HTR-8/SVneo (cell line): ENCODE data around the gene SEMA3C.
A peak's percentile ranks its signal among the peaks of the same experiment; 100 is the strongest.

Experiments
- DNase-seq: peaks from one replicate; pipeline ENCODE4 v3.0.0; 2011; ENCODE audit warnings: low spot score, mixed read lengths; ENCODE audit not compliant: insufficient read length
- FAIRE-seq: peaks from 2 replicates; lab custom pipeline; 2011; peaks lifted over from hg19 to GRCh38; lab: Jason Lieb, UNC

Gene SEMA3C

GRCh38 chr7:80790877-80791276 is 128.0 kb downstream of the SEMA3C start:
- FAIRE-seq (no peak), DNase-seq (no peak)

DNA sequence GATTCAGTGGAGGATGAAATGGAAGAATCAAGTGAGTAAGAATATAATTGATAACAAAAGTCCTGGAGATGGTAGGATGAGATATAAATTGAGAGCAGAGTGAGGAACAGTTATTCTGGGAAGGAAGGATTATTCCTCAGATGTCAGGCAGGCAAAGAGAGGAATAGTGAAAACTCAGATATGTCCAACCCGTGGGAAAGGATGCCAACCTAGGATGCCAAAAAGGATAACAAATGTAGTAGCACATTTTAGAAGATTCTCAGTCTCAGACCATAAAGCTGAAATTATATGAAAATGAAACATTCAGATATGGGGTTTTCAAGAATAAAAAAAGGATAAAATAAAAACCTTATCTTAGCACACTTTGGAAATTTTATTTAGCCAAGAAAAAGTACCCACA is 131.1 kb downstream of the SEMA3C start:
- DNase-seq: no peak
- FAIRE-seq: no peak

GRCh38 chr7:80785961-80786536 is 132.8 kb downstream of the SEMA3C start:
- DNase-seq: no peak
- FAIRE-seq: no peak

- FAIRE-seq (no peak), DNase-seq (no peak)
Observed at GRCh38 chr7:80785276-80785675, 133.6 kb downstream of the SEMA3C start.

- no peak for FAIRE-seq
- DNase-seq: no peak
Observed at GRCh38 chr7:80783678-80784327, 135.0 kb downstream of the SEMA3C start.

GRCh38 chr7:80783186-80783677 is 135.6 kb downstream of the SEMA3C start:
- FAIRE-seq: no peak
- DNase-seq: no peak

- DNase-seq (peak; percentile 41), FAIRE-seq (no peak)
Observed at GRCh38 chr7:80781561-80781979, 137.3 kb downstream of the SEMA3C start.

GRCh38 chr7:80781146-80781545 is 137.7 kb downstream of the SEMA3C start:
- no peak for DNase-seq
- no peak for FAIRE-seq

- no peak for FAIRE-seq
Observed at GRCh38 chr7:80779456-80779855, 139.4 kb downstream of the SEMA3C start.

DNA sequence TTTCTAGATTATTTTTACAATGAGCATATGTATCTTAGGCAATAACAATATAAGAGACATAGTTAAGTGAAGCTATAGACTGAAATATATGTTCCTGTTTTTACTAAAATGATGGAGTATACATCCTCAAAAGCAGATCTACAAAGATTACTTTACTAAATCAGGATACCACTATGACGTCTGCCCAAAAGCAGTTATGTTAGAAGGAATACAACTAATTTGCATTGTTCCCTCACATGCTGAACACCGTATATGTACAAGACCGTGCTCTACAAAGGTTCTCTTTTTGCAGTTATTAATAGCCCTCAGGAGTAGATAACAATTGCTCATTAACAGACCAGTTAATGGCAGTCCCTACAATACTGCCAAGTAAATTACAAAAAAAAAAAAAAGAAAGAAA is 143.0 kb downstream of the SEMA3C start:
- FAIRE-seq (no peak), DNase-seq (no peak)

More at GRCh38 chr7:80779456-80779855, 139.4 kb downstream of the SEMA3C start:
- DNase-seq: no peak

- no peak for DNase-seq
- FAIRE-seq: no peak
Observed at GRCh38 chr7:80775482-80775881, 143.4 kb downstream of the SEMA3C start.

GRCh38 chr7:80774843-80775242 is 144.0 kb downstream of the SEMA3C start:
- DNase-seq: no peak
- no peak for FAIRE-seq

GRCh38 chr7:80773787-80774508 is 144.9 kb downstream of the SEMA3C start:
- no peak for FAIRE-seq
- DNase-seq: no peak

GRCh38 chr7:80772347-80772993 is 146.4 kb downstream of the SEMA3C start:
- FAIRE-seq: no peak
- DNase-seq: no peak

DNA sequence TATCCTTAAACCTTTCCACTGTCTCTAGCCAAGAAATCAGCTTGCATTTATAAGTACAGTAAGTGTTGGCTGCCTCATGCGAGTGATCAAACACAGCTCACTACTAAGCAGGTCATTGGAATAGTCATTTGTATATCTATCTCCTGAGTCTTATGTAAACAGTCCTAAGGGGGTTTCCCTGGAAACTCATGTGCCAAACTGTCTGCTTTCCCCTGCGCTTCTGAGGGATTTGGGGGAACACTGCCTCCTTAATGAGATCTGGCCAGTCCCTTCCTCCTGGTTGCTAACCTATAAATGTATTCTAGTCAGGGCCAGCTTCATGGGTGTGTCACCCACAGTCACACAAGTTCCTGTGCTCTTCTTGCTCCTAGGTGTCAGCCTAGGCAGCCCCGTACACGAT is 147.3 kb downstream of the SEMA3C start:
- DNase-seq: no peak
- FAIRE-seq: no peak

DNA sequence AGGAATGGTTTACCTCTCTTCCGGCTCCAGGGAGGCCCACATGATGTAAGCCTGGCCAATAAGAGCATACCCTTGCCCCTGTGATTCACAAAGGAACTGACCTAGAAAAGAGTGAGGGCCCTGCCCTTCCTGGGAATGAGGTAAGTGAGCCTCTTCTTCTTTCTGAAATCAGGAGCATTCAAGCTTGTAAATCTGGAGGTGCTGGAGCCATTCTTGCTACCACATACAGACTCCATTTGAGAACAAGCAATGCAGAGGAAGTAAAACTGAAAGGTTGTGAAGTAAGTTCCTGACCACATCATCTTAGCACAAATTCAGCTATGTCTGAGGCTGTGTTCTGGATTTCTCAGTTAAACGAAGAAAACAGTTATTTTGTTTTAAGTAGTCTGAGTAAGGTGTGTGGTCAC is 148.2 kb downstream of the SEMA3C start:
- DNase-seq (no peak), FAIRE-seq (no peak)

GRCh38 chr7:80770061-80770460 is 148.8 kb downstream of the SEMA3C start:
- peak; percentile 12 for DNase-seq
- no peak for FAIRE-seq

DNA sequence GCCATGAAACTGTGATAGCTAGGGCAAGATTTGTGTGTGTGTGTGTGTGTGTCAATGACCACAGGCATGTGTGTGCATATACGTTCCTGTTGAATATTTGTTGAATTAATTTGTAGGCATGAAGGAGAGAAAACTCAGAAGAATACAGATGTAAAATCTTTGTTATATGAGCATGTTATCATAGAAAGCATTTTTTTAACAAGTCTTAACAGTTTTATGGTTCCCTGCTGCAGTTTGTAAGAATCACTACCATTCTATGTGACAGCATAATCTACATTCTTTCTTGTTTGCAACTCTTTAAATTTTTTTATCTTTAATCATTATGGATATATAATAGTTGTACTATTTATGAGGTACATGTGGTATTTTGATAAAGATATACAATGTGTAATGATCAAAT is 150.1 kb downstream of the SEMA3C start:
- FAIRE-seq (no peak), DNase-seq (no peak)

- no peak for DNase-seq
- no peak for FAIRE-seq
Observed at GRCh38 chr7:80767654-80768053, 151.2 kb downstream of the SEMA3C start.

GRCh38 chr7:80766724-80767123 is 152.1 kb downstream of the SEMA3C start:
- DNase-seq (no peak), FAIRE-seq (no peak)

- no peak for DNase-seq
- FAIRE-seq: no peak
Observed at GRCh38 chr7:80764132-80764531, 154.7 kb downstream of the SEMA3C start.
